ENCODE data around the gene PGAP6. TPM values are rescaled to one million over a fixed set of nuclear protein-coding genes. Genes with fewer than 3 reads are reported as not detected.
"Not testable (repeated sequence)": the region's sequence is repeated elsewhere in the genome, so short reads cannot be mapped to it uniquely, and the experiment has no call there.

PGAP6 gene
- total RNA-seq, 1 donor from 2014 or later, result 38.2 TPM

GRCh38 chr16:379961-380761, 1.6 kb downstream of the PGAP6 start:
- intact Hi-C loops (cut with micrococcal nuclease), result loop anchor here (5.0 to 10.0 kb wide), 2 partner anchors 147 to 285 kb away; partner anchors contain the start of genes CAPN15 and RHOT2

DNA sequence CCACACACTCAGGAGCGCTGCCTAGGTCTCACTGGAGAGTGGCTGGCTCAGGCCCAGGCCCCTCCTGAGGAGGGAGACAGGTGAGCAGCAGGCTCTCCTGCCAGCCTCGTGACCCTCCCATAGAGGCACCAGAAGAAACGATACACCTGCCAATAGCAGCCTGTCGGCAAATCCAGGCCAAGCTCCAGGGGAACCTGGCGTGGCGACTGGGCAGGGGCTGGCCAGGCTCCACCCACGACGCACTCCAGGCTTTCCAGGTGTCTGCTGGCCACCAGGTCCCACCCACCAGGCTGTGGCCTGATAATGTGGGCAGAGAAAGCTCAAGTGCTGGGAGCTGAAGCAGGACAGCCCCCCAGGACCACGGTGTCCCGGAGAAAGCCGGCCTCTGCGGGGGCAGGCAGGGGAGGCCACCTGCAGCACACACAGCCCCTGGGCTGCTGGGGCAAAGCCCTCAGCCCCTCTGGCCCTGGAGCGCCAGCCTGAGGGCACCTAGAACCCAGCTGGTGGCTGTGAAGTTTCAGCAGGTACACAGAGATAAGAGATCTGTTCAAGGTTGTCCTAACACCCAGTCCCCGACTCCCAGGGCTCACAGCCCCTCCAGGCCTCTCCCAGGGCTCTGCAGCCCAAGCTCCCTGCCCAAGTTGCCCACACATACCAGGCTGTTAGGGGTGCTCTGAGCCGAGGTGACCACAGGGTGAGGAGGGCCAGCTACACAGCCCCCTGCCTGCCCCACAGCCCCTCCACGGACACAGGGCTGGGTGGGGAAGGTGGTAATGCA, 2.4 kb downstream of the PGAP6 start:
- intact Hi-C loops (cut with micrococcal nuclease), result no loop called here

DNA sequence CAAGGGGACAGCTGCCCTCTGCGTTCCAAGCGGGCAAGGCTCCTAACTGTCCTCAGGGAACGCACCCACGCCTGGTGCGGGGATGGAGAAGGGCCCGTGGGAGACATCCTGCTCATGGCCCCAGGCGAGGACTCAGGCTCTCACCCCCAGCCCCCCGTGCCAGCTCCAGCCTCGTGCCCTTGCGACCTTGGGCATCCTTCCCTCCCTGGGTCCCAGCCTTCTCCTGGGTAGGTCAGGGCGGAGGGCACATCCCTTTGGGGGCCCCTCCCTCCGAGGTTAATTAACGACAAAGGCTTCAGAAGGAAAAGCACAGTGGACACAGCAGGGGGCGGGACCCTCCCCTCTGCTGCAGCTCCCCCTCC, 3.0 kb downstream of the PGAP6 start:
- intact Hi-C loops (cut with micrococcal nuclease), result no loop called here

DNA sequence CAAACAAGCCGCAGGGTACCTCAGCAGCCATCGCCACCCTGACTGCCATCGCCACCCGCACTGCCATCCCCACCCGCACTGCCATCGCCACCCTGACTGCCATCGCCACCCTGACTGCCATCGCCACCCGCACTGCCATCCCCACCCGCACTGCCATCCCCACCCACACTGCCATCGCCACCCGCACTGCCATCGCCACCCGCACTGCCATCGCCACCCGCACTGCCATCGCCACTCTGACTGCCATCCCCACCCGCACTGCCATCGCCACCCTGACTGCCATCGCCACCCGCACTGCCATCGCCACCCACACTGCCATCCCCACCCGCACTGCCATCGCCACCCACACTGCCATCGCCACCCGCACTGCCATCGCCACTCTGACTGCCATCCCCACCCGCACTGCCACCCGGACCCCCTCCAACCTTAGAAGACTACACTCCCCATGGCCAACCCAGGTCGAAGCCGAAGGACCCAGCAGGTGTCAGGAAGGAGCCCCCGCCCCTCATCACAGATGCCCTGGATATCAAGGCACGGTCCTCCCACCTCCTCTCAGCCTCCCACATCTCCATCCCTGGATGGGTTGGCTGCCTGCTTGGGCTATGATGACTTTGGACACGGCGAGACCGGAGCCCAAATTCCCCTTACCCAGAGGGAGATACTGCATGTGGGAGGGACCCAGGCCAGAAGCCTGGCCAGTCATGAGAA, 3.5 kb downstream of the PGAP6 start:
- intact Hi-C loops (cut with micrococcal nuclease), result not testable (repeated sequence)

GRCh38 chr16:377419-377951, 4.3 kb downstream of the PGAP6 start:
- intact Hi-C loops (cut with micrococcal nuclease), result no loop called here

GRCh38 chr16:376817-377418, 4.9 kb downstream of the PGAP6 start:
- intact Hi-C loops (cut with micrococcal nuclease), result no loop called here

GRCh38 chr16:375927-376816, 5.6 kb downstream of the PGAP6 start:
- intact Hi-C loops (cut with micrococcal nuclease), result no loop called here

DNA sequence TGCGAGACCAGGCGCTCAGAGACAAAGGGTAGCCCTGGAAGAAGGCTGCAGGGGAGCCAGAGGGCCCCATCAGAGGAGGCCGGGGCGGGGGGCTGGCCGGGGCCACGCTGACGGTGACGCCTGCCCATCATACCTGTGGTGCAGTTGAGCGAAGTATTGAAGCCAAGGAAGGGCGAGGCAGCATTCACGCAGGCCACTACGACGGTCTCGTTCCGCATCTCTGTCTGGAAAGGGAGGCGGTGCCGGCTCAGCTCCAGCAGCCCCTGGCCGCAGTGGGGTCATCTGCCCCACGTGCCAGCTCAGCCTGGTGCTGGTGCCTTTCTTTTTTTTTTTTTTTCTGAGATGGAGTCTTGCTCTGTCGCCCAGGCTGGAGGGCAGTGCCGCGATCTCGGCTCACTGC, 6.6 kb downstream of the PGAP6 start:
- intact Hi-C loops (cut with micrococcal nuclease), result no loop called here

DNA sequence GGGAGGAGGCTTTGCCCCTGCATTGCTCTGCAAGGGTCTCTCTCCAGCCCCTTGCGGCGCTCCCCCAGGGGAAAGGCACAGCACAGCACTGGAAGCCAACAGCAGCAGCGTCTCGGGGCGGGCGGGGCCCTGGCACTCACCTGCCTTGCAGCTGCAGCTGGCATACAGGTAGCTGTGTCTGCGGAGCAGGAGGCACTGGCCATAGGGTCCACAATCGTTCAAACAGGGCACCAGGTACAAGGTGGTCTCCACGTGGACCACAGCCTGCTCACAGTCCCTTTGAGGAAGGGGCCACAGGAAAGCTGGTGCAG, 7.2 kb downstream of the PGAP6 start:
- intact Hi-C loops (cut with micrococcal nuclease), result no loop called here

- intact Hi-C loops (cut with micrococcal nuclease), result no loop called here
Measured at GRCh38 chr16:373848-374615, 7.7 kb downstream of the PGAP6 start.

DNA sequence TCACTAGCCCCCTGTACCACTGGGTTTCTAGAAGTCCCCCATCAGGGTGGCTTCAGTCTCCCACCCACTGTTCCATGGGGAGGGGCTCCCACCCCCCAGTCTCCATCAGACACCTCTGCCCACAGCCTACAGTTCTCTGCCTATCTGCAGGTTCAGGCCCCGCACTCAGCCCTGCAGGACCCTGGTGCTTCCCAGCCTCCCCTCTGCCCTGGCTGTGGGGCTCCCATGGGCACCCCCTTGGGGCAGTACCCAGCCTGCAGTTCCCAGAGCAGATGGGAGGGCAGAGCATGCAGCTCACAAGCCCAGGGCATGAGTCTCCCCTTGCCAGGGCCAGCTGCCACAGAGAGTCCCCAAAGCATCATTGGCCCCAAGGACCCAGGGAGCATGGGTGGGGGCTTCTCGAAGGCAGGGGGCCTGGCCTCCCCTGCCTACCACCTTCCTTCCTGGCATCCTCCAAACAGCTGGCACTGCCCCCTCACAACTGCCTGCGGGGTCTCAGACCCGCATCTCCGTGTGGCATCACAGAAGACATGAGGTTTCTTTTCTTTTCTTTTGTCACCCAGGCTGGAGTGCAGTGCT, 8.7 kb downstream of the PGAP6 start:
- intact Hi-C loops (cut with micrococcal nuclease), result no loop called here

DNA sequence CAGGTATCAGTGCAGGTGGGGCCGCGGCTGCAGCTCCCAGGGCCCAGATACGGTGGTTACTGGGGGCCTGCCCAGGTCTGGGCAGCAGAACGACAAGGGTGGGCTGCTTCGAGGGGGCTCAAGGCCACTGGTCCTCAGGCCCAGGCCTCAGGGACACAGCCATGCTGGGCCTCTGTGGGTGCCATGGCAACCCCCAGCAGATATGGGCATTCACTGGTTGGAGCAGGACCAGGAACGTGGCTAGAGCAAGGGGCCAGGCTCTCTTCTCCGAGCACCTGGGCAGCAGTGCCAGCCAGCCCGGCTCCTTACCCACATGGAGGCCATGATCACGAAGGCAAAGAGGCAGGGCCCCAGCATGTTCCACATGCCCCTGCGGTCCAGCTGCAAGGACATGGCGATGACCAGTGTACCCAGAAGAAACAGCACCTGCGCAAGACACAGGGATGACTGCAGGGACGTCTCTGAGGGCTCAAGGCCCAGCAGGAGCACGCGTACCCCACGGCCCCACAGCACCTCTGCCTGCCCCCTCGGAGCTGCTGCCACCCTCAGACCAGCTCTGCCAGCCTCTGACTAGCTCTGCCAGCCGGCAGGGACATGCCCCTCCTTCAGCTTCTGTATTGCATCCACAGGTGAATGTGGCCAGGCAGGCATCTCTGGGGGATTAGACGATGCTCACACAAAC, 9.3 kb downstream of the PGAP6 start:
- intact Hi-C loops (cut with micrococcal nuclease), result no loop called here

- intact Hi-C loops (cut with micrococcal nuclease), result no loop called here
Measured at GRCh38 chr16:371515-372301, 10.1 kb downstream of the PGAP6 start.

DNA sequence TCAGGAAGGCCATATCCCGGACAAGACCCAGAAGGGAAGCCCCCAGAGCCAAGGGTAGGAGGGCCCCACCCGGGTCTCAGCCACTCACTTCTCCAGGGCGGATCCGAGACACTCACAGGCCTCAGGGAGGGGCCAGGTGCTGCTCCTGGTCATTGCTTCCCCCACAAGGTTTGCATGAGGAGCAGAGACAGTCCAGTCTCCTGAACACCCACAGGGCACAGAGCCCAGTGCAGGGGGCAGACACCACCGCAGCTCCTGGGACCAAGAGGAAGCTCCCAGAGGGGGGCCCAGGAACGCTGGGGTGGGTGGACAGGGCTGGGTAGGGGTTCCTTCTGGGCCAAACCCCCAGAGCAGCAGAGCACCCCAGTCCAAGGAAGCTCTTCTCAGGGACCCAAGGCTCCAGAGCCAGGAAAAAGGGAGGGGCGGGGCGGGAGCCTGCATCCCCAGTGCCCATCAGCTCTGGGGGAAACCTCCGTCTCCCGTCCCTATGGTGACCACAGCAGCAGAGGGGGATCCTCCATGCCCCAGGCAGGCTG, 10.7 kb downstream of the PGAP6 start:
- intact Hi-C loops (cut with micrococcal nuclease), result loop anchor here (1.0 kb wide), 7 partner anchors 11 to 265 kb away; partner anchors contain the start of genes DECR2, FAM234A, LUC7L and METTL26

- intact Hi-C loops (cut with micrococcal nuclease), result loop anchor here (1.0 kb wide), 7 partner anchors 12 to 266 kb away; partner anchors contain the start of genes DECR2, FAM234A, LUC7L and METTL26
Measured at GRCh38 chr16:370443-370842, 11.3 kb downstream of the PGAP6 start, which contains the start of gene MRPL28. Gene MRPL28, minus strand, starts transcription at chr16:370538. Its CDS starts 320 bp downstream, at chr16:370218.

DNA sequence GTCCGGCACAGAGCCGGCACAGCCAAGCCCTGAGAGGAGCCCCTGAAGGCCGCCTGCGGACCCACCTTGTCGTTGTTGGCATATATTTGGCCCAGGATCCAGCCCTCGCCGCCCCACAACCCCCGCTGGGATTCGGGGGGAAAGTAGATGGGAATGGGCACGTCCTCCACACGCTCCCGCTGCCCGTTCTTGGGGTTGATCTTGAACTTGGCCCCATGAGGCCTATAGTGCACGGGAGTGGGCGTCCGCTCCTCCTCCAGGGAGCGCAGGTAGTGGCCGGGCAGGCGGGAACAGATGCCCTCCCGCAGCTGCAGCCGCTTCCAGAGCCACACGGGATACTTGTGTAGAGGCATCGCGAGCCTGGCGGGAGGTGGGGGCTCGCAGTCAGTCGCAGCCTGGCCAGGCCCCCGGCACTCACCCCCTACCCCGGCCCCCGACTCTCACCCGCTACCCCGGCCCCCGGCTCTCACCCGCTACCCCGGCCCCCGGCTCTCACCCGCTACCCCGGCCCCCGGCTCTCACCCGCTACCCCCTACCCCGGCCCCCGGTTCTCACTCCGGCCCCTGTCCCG, 11.8 kb downstream of the PGAP6 start:
- intact Hi-C loops (cut with micrococcal nuclease), result loop anchor here (1.0 kb wide), 7 partner anchors 12 to 266 kb away; partner anchors contain the start of genes DECR2, FAM234A, LUC7L and METTL26
